WI38 (cell line): Measurements from ENCODE around the gene USP40.

Source experiments
- H3K4me3 ChIP-seq: 2 replicates; pipeline ENCODE4 v1.5.1; 2011; ENCODE audit warnings: low read depth, mild to moderate bottlenecking, control low read depth, low read length
- CTCF ChIP-seq: IDR thresholded peaks from 2 replicates; pipeline ENCODE4 v1.5.1; 2012; ENCODE audit warnings: low read depth, mild to moderate bottlenecking, control low read depth, low read length

Gene USP40

GRCh38 chr2:233442028-233442310, 124.6 kb downstream of the USP40 start:
- no peak for TF ChIP-seq CTCF
- no peak overlapping the region for H3K4me3 ChIP-seq

GRCh38 chr2:233441161-233442027, 125.2 kb downstream of the USP40 start:
- H3K4me3 ChIP-seq: no peak overlapping the region
- no peak for TF ChIP-seq CTCF

GRCh38 chr2:233440714-233441113, 125.9 kb downstream of the USP40 start:
- no peak overlapping the region for H3K4me3 ChIP-seq
- TF ChIP-seq CTCF: no peak

- no peak for TF ChIP-seq CTCF
- no peak overlapping the region for H3K4me3 ChIP-seq
Measured at GRCh38 chr2:233440314-233440713, 126.3 kb downstream of the USP40 start.

- H3K4me3 ChIP-seq: no peak overlapping the region
- no peak for TF ChIP-seq CTCF
Measured at GRCh38 chr2:233439191-233439590, 127.4 kb downstream of the USP40 start.

- no peak overlapping the region for H3K4me3 ChIP-seq
- no peak for TF ChIP-seq CTCF
Measured at GRCh38 chr2:233438573-233439147, 127.9 kb downstream of the USP40 start.

- no peak overlapping the region for H3K4me3 ChIP-seq
- TF ChIP-seq CTCF: no peak
Measured at GRCh38 chr2:233437439-233437955, 129.1 kb downstream of the USP40 start.
